HG03575 (cell line): ENCODE measurements around the gene KRAS.

Experiments used
- ATAC-seq: cut with Tn5 transposase; IDR thresholded peaks from one replicate; pipeline ENCODE4 v1.9.1; 2021; ENCODE audit not compliant: unreplicated experiment, insufficient number of reproducible peaks, low FRiP score; ENCODE audit errors: extremely low read depth

The KRAS gene

GRCh38 chr12:25257590-25258324 lies 7.0 kb upstream of the KRAS start:
- no peak for ATAC-seq

- ATAC-seq: no peak
Observed at GRCh38 chr12:25256826-25257225, 6.1 kb upstream of the KRAS start.

GRCh38 chr12:25256005-25256404 lies 5.3 kb upstream of the KRAS start:
- no peak for ATAC-seq

- no peak for ATAC-seq
Observed at GRCh38 chr12:25254271-25254880, 3.6 kb upstream of the KRAS start.

GRCh38 chr12:25253371-25254068 lies 2.8 kb upstream of the KRAS start:
- no peak for ATAC-seq

GRCh38 chr12:25252946-25253345 lies 2.2 kb upstream of the KRAS start:
- ATAC-seq: no peak

- ATAC-seq: no peak
Observed at GRCh38 chr12:25251769-25252168, 1.0 kb upstream of the KRAS start.

GRCh38 chr12:25249931-25250738 lies 594 bp downstream of the KRAS start:
- no peak for ATAC-seq

- ATAC-seq: no peak
Observed at GRCh38 chr12:25248732-25249131, 2.0 kb downstream of the KRAS start.

GRCh38 chr12:25248137-25248536 lies 2.6 kb downstream of the KRAS start:
- ATAC-seq: no peak

GRCh38 chr12:25245491-25245890 lies 5.2 kb downstream of the KRAS start:
- ATAC-seq: no peak

GRCh38 chr12:25243680-25243990 lies 7.1 kb downstream of the KRAS start:
- no peak for ATAC-seq

GRCh38 chr12:25242981-25243679 lies 7.6 kb downstream of the KRAS start:
- ATAC-seq: no peak

GRCh38 chr12:25241167-25242020 lies 9.3 kb downstream of the KRAS start:
- ATAC-seq: no peak

- no peak for ATAC-seq
Observed at GRCh38 chr12:25236626-25237025, 14.1 kb downstream of the KRAS start.

GRCh38 chr12:25236190-25236589 lies 14.5 kb downstream of the KRAS start:
- ATAC-seq: no peak

GRCh38 chr12:25213338-25213737 lies 37.4 kb downstream of the KRAS start:
- no peak for ATAC-seq

GRCh38 chr12:25208554-25208953 lies 42.2 kb downstream of the KRAS start:
- no peak for ATAC-seq
